ENCODE data around the gene NHEJ1.

Gene NHEJ1

GRCh38 chr2:219058541-219059374 lies 101.9 kb downstream of the NHEJ1 start:
- no peak for DNase-seq (ENCODE audit: low spot score)

DNA sequence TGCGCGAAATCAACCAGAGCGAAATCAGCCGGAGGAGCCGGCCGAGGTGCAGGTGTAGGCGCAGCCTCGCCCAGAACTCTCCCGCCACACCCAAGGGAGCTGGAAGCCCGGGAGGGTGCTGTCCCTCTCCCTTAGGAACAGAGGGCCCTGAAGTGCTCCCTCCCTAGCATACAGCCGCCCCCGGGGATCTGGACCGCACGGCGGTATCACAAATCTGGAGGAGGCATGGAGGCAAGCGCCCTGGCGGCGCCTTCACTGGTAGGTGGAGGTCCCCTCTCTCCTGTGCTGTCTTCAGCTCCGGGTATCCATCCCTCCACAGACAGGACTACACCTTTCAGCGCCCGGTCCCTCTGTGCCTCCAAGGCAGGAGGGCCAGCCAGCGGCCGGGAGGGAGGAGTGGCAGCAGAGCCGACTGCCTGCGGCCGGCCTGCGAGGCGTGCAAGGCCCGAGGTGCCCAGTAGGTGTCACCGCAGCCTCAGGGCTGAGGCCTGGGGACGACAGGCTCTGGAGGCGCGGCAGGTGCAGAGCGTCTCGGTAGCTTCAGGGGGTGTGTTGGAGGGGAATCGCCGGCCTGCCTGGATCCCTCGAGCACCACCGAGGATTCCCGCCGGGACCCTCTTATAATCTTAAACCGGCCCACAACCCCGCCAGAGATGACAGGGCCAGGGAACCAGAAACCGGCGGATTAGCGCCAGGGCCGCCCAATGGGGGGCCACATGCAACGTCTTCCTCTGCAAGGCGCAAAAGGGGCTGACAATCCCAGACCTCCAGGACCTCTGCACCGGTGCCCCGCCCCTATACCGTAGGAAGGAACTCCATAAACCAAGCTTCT lies 102.7 kb downstream of the NHEJ1 start:
- peak; percentile 75 for DNase-seq (ENCODE audit: low spot score)

- no peak for DNase-seq (ENCODE audit: low spot score)
Observed at GRCh38 chr2:219056896-219057708, 103.5 kb downstream of the NHEJ1 start.

GRCh38 chr2:219056176-219056895 lies 104.3 kb downstream of the NHEJ1 start:
- DNase-seq (ENCODE audit: low spot score) = no peak

GRCh38 chr2:219054956-219055903 lies 105.4 kb downstream of the NHEJ1 start:
- no peak for DNase-seq (ENCODE audit: low spot score)

DNA sequence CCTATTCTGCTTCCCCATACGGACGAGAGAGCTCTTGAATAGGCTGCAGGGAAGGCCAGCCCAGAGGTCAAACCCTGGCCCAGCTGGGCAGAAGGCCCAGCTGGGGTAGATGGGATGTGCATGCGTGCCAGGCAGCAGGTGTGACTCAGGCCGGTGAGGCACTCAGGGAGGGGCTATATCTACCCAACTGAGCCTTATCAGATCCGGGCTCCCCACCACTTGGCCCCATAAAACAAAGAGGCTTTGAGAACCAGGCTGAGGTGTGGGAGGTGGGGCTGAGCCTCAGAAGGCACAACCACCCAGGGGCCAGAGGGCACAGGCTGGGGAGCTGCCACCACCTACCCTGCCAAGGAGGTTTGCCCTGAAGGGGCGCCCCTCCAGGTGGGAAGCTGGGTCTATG lies 111.3 kb downstream of the NHEJ1 start:
- DNase-seq (ENCODE audit: low spot score) = no peak

- DNase-seq (ENCODE audit: low spot score) = no peak
Observed at GRCh38 chr2:219045937-219046550, 114.6 kb downstream of the NHEJ1 start.

DNA sequence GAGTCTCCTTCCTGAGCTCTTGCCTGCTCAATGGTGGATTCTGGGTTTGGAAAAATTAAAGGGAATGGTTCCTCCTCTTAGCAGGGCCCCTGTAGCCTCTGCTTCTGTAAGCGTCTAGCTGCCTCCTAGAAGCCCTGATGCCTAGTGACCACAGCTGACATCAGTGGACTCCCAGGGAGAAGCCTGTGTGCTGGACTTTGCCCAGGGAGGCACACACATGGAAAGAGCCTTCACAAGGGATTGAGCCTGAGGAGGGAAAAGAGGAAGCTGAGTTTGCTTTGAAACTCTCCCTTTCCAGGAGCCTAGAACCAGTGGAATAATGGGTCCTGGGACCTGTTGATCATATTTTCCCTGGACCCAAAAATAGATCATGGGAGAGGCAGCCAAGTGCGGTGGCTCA lies 117.9 kb downstream of the NHEJ1 start:
- DNase-seq (ENCODE audit: low spot score) = no peak

GRCh38 chr2:219042157-219042556 lies 118.5 kb downstream of the NHEJ1 start:
- no peak for DNase-seq (ENCODE audit: low spot score)

- peak; percentile 42 for DNase-seq (ENCODE audit: low spot score)
Observed at GRCh38 chr2:219041252-219041651, 119.4 kb downstream of the NHEJ1 start, which contains the start of gene CFAP65. Gene CFAP65, minus strand, starts transcription at chr2:219041516. Its CDS starts 2,468 bp downstream, at chr2:219039048.

DNA sequence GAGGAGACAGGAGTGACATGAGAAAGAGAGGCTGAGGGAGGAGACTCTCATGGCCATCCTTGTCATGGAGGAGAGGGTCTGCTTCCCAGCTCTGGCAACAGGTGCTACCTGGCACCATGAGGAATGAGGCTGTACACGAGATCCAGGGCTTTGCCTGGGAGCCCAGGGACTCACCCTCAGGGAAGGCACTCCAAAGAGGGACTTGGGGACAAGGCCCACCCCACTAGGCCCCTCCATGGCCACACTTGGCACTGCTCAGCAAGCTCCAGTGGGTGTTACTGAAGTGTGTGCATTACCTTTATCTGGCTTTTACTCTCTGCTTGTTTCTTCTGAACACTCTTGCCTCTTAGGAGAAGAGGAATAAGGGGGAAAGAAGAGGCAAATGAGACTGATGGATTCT lies 122.0 kb downstream of the NHEJ1 start:
- DNase-seq (ENCODE audit: low spot score) = no peak

DNA sequence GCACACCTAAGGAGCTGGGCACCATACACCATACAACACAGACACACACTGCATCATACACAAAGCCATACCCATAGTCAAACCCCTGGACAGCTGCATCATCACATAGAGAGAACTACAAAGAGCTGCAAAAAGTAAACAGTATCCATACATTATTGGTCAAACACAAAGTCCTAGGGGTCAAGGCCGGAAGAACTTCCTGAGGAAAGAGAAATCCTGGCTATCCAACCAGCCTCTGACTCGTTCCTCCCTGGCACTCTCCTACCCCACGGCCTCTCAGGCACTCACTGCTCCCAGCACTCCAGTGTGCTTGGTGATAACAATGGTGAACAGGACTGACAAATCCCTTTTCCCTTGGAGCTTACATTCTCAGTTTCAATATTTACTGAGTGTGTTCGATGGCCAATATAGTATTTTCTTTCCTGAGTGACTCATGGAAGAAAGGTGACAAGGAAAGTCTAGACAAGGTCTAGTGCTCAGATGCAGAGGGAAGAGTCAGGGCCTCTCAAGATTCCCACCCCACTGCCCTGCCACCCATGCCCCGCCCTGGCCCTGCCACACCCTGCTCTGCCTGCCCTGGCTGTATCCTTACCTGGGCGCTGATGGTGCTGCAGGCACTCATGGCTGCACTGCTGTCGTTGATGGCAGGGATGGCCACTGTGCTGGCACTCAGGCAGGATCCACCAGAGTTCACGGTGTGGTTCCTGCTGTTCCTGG lies 122.7 kb downstream of the NHEJ1 start:
- no peak for DNase-seq (ENCODE audit: low spot score)

- DNase-seq (ENCODE audit: low spot score) = no peak
Observed at GRCh38 chr2:219035942-219036341, 124.7 kb downstream of the NHEJ1 start.

DNA sequence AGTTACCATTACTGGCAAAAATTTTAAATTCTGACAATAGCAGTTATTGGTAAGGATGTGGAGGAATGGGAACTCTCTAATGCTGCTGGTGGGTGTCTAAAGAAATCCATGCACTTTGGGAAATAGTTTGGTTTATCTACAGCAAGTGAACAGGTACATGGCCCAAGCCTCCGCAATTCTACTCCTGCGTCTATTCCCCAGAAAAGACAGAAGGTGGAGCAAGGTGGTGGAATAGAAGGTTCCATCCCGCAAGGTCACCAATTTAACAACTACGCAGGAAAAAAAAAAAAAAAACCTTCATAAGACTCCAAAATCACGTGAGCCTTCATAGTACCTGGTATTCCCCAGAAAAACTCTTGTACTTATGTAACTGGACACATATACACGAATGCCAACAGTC lies 125.8 kb downstream of the NHEJ1 start:
- DNase-seq (ENCODE audit: low spot score) = no peak

DNA sequence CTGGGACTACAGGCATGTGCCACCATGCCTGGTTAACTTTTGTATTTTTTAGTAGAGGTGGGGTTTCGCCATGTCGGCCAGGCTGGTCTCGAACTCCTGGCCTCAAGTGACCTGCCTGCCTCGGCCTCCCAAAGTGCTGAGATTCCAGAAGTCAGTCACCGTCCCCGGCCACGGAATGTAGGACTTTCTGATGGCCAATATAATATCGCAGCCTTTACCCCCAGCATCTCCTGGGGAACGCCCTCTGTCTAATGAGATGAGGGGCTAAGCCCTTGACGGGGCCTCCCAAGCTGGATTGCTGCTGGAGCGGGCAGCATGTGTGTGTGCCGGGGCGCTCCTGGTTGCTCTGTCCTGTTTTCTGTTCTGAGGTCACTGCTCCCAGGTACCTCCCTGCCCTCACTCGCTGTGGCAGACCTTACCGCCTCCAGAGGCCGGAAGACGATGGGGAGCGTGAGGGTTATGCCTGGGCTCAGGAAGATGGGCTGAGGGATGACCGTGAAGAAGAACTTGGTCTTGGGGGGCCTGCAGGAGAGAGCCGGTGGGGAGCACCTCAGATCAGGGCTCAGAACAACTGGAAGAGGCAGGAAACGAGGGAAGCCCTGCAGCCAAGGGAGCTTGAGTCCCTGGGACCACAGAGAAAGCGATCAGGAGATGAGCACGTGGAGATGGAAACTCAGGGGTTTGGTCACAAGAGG lies 128.4 kb downstream of the NHEJ1 start:
- DNase-seq (ENCODE audit: low spot score) = no peak

- DNase-seq (ENCODE audit: low spot score) = no peak
Observed at GRCh38 chr2:219031005-219031738, 129.4 kb downstream of the NHEJ1 start.

DNA sequence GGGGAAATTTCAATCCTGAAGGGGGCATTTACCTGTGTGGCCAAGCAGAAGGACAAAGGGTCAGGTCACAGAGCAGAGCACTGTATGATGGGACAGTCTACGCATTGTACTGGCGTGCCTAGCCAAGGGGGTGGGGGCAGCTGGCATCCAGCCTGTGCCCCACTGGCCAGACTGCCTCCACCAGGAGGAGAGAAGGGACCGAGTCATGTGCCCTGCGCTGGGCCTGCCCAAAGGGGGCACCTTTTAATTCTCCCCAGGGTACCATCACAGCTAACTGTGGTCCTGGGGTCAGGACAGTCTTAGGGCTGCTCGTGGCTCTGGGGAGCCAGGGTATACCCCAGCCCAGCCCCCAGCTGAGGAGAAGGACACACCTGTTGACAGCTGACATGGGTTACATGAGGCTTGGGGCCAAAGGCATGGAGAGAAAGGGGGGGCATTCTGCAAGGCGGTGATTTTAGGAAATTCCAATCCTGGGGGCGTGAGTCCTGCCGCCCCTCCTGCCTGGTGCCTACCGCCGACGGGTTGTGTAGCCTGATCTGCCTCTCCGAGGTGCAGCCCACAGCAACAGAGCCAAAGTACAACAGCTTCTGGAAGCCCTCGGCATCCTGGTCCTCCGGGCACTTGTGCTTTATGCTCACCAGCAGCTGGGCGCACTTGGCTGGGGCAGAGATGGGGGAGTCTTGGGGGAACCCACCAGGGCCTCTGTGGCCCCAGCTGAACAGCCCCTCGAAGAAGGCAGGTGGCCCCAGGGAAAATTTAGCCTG lies 130.3 kb downstream of the NHEJ1 start:
- DNase-seq (ENCODE audit: low spot score) = no peak
